Thyroid gland (tissue), 4 donors: Measurements from ENCODE around the gene CD101.

Experiments used
- POLR2A ChIP-seq, 2 donors: fragments of 450-650 bp; IDR thresholded peaks; one replicate each; pipeline ENCODE4 v1.6.1; 2017; ENCODE audit warnings: antibody characterized with exemption in 2 of 2, mild to moderate bottlenecking in 2 of 2, moderate library complexity in 1 of 2
- TF ChIP-seq, protein P1 (sequence below), 6 experiments: fragments of 200-600 bp in 3 of 6; fragments of 450-650 bp in 3 of 6; sonication (generic) in 3 of 6; IDR thresholded peaks; one replicate each; pipeline ENCODE4 v1.5.1; 2016 to 2019; ENCODE audit warnings: antibody characterized with exemption in 6 of 6, mild to moderate bottlenecking in 2 of 6, inconsistent platforms in 1 of 6, moderate library complexity in 1 of 6

DNA sequence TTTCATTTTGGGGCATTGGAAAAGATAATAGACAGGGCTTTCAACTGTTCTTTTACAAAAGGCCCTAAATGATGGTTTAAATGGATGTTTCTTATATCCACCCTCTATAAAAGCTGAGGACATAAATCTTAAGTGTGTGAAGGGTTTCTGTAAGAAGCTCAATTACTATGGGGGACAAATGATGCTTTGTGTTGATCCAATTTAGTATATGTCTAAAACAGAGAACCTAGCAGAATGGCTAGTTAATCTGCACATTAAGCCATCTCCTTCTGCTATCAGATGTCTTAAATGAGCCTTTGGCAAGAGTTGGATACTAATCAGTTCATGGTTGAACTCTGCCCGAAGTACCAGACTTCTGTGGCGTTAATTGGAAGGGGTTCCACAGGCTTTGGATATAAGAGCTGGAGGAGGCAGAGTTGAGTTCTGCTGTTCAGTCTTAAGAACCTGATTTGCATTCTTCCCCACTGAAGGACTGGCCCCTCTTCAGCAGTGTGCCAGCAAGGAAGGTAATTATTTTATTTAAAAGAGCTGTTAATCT lies 48.8 kb upstream of the CD101 start:
- TF ChIP-seq, protein P1, sequence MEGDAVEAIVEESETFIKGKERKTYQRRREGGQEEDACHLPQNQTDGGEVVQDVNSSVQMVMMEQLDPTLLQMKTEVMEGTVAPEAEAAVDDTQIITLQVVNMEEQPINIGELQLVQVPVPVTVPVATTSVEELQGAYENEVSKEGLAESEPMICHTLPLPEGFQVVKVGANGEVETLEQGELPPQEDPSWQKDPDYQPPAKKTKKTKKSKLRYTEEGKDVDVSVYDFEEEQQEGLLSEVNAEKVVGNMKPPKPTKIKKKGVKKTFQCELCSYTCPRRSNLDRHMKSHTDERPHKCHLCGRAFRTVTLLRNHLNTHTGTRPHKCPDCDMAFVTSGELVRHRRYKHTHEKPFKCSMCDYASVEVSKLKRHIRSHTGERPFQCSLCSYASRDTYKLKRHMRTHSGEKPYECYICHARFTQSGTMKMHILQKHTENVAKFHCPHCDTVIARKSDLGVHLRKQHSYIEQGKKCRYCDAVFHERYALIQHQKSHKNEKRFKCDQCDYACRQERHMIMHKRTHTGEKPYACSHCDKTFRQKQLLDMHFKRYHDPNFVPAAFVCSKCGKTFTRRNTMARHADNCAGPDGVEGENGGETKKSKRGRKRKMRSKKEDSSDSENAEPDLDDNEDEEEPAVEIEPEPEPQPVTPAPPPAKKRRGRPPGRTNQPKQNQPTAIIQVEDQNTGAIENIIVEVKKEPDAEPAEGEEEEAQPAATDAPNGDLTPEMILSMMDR (IDR thresholded peaks at IDR 0.05): no peak
- no peak for TF ChIP-seq POLR2A (IDR thresholded peaks at IDR 0.05)
